GM19455 (cell line): ENCODE results near the gene SYNM.

ENCODE experiments used
- ATAC-seq: cut with Tn5 transposase; IDR thresholded peaks from one replicate; pipeline ENCODE4 v1.9.1; 2021; ENCODE audit not compliant: unreplicated experiment

Gene SYNM

GRCh38 chr15:99165020-99165790 is 60.3 kb downstream of the SYNM start:
- no peak for ATAC-seq

- no peak for ATAC-seq
Measured at GRCh38 chr15:99165956-99166689, 61.2 kb downstream of the SYNM start.

GRCh38 chr15:99167201-99167600 is 62.3 kb downstream of the SYNM start:
- no peak for ATAC-seq

GRCh38 chr15:99167640-99168039 is 62.8 kb downstream of the SYNM start:
- no peak for ATAC-seq

GRCh38 chr15:99168601-99169580 is 64.0 kb downstream of the SYNM start:
- no peak for ATAC-seq

- ATAC-seq: no peak
Measured at GRCh38 chr15:99169769-99170311, 65.0 kb downstream of the SYNM start.

- no peak for ATAC-seq
Measured at GRCh38 chr15:99170476-99171065, 65.7 kb downstream of the SYNM start.

- no peak for ATAC-seq
Measured at GRCh38 chr15:99172171-99172570, 67.3 kb downstream of the SYNM start.

GRCh38 chr15:99172989-99173388 is 68.1 kb downstream of the SYNM start:
- no peak for ATAC-seq

- ATAC-seq: no peak
Measured at GRCh38 chr15:99174567-99175395, 69.9 kb downstream of the SYNM start.

- ATAC-seq: no peak
Measured at GRCh38 chr15:99176757-99177156, 71.9 kb downstream of the SYNM start.

GRCh38 chr15:99177679-99178078 is 72.8 kb downstream of the SYNM start:
- no peak for ATAC-seq

GRCh38 chr15:99180086-99180963 is 75.4 kb downstream of the SYNM start:
- no peak for ATAC-seq

- ATAC-seq: no peak
Measured at GRCh38 chr15:99180964-99181306, 76.1 kb downstream of the SYNM start.

- no peak for ATAC-seq
Measured at GRCh38 chr15:99181545-99181971, 76.7 kb downstream of the SYNM start.

- ATAC-seq: no peak
Measured at GRCh38 chr15:99182791-99183190, 77.9 kb downstream of the SYNM start.
